HCT116 (cell line): Measurements from ENCODE around the gene HRK. TPM values are rescaled to one million over a fixed set of nuclear protein-coding genes. Genes with fewer than 3 reads are reported as not detected.

ENCODE experiments used
- ATAC-seq: fragments of 200-7000 bp; cut with Tn5 transposase; 2 replicates; pipeline ENCODE4 v1.9.1; 2020; ENCODE audit warnings: mild to moderate bottlenecking, moderate library complexity
- BruUV-seq: library from RNA; stranded (reverse); fragments of 400-500 nt; replicated peaks from 2 replicates; lab custom pipeline; 2021; lab: Mats Ljungman, UMichigan
- CTCF ChIA-PET: fragments of 300-600 bp; sonication (Branson Sonifier 250); formaldehyde crosslinking; loops from one replicate; lab custom pipeline; 2021; ENCODE audit warnings: antibody characterized with exemption; lab: Charles Lee
- POLR2A ChIA-PET: fragments of 300-600, 350-600 bp; sonication (Branson Sonifier 250); formaldehyde crosslinking; loops from one replicate; lab custom pipeline; 2021; ENCODE audit warnings: antibody characterized with exemption; lab: Charles Lee
- RAD21 ChIA-PET, 2 experiments: fragments of 300-600 bp; sonication (Branson Sonifier 250); formaldehyde crosslinking; loops; one replicate each; lab custom pipeline; 2023; ENCODE audit warnings: low total read pairs in 2 of 2; ENCODE audit not compliant: uncharacterized antibody in 2 of 2, unreplicated experiment in 2 of 2, low non-redundant PET in 1 of 2; lab: Charles Lee
- DNase-seq: peaks from one replicate; pipeline ENCODE4 v3.0.0-alpha.2; 2010; ENCODE audit warnings: low read depth, low spot score
- H2AFZ ChIP-seq: fragments of 200-600 bp; shearing (Covaris generic), sonication (generic); 2 replicates; pipeline ENCODE4 v1.6.1; 2017; ENCODE audit warnings: low read depth, mixed run types, mixed read lengths, antibody characterized with exemption, low read length; ENCODE audit not compliant: poor library complexity, severe bottlenecking
- H3K27ac ChIP-seq: 2 replicates; pipeline ENCODE4 v1.5.1; 2012; ENCODE audit warnings: low read depth, low read length
- H3K27me3 ChIP-seq: fragments of 200-600 bp; sonication (generic); 2 replicates; pipeline ENCODE4 v1.6.1; 2016; ENCODE audit warnings: mixed run types, low read length, mixed read lengths; ENCODE audit not compliant: insufficient read depth
- H3K36me3 ChIP-seq, 2 experiments: fragments of 200-500 bp in 1 of 2; fragments of 200-600 bp in 1 of 2; sonication (Bioruptor generic) in 1 of 2; sonication (generic) in 1 of 2; 2 replicates each; pipeline versions ENCODE4 v1.5.1 to v1.6.1; 2014 to 2016; ENCODE audit warnings: low read length in 2 of 2, inconsistent platforms in 1 of 2, mixed read lengths in 1 of 2, mixed run types in 1 of 2; ENCODE audit not compliant: insufficient read depth in 2 of 2, control insufficient read depth in 1 of 2
- H3K4me1 ChIP-seq, 2 experiments: fragments of 200-600 bp in 1 of 2; sonication (generic) in 1 of 2; 2 replicates each; pipeline versions ENCODE4 v1.5.1 to v1.6.1; 2012 to 2017; ENCODE audit warnings: low read length in 2 of 2, inconsistent platforms in 1 of 2, mild to moderate bottlenecking in 1 of 2, mixed read lengths in 1 of 2, mixed run types in 1 of 2, moderate library complexity in 1 of 2; ENCODE audit not compliant: insufficient read depth in 2 of 2, control insufficient read depth in 1 of 2
- H3K4me2 ChIP-seq: fragments of 200-600 bp; sonication (generic); 2 replicates; pipeline ENCODE4 v1.6.1; 2017; ENCODE audit warnings: mixed run types, low read length, mixed read lengths
- H3K4me3 ChIP-seq, 2 experiments: fragments of 200-600 bp in 1 of 2; sonication (generic) in 1 of 2; replicated peaks in 1 of 2; 2 replicates each; pipeline ENCODE4 v1.5.1; 2011 to 2016; ENCODE audit warnings: low read length in 2 of 2, control low read depth in 1 of 2, low read depth in 1 of 2, mild to moderate bottlenecking in 1 of 2, mixed read lengths in 1 of 2, mixed run types in 1 of 2
- H3K79me2 ChIP-seq: fragments of 200-600 bp; sonication (generic); 2 replicates; pipeline ENCODE4 v1.6.1; 2017; ENCODE audit warnings: mild to moderate bottlenecking, mixed run types, low read length, moderate library complexity, mixed read lengths; ENCODE audit not compliant: insufficient read depth
- H3K9ac ChIP-seq: fragments of 200-600 bp; sonication (generic); 2 replicates; pipeline ENCODE4 v1.6.1; 2016; ENCODE audit warnings: low read length, mixed read lengths
- H3K9me2 ChIP-seq: fragments of 200-600 bp; sonication (generic), shearing (Covaris generic); 2 replicates; pipeline ENCODE4 v1.6.1; 2017; ENCODE audit warnings: mixed run types, mild to moderate bottlenecking, moderate library complexity; ENCODE audit not compliant: insufficient read depth
- H3K9me3 ChIP-seq, 2 experiments: fragments of 200-500 bp in 1 of 2; fragments of 200-600 bp in 1 of 2; sonication (Bioruptor generic) in 1 of 2; sonication (generic) in 1 of 2; 2 replicates each; pipeline ENCODE4 v1.6.1; 2014 to 2017; ENCODE audit warnings: low read length in 2 of 2, mixed read lengths in 2 of 2, inconsistent platforms in 1 of 2, low read depth in 1 of 2, mild to moderate bottlenecking in 1 of 2, mixed run types in 1 of 2, moderate library complexity in 1 of 2; ENCODE audit not compliant: control insufficient read depth in 1 of 2, insufficient read depth in 1 of 2
- H4K20me1 ChIP-seq: fragments of 200-600 bp; sonication (generic), shearing (Covaris generic); 2 replicates; pipeline ENCODE4 v1.6.1; 2017; ENCODE audit warnings: mixed run types, mild to moderate bottlenecking, moderate library complexity; ENCODE audit not compliant: insufficient read depth
- EZH2 ChIP-seq: fragments of 200-600 bp; sonication (generic); IDR thresholded peaks from 2 replicates; pipeline ENCODE4 v1.6.1; 2017; ENCODE audit warnings: antibody characterized with exemption, mixed run types
- FOSL1 ChIP-seq: IDR thresholded peaks from 2 replicates; pipeline ENCODE4 v1.6.1; 2012; ENCODE audit warnings: low read depth
- POLR2A ChIP-seq: IDR thresholded peaks from 2 replicates; pipeline ENCODE4 v1.7.0; 2011; ENCODE audit warnings: borderline replicate concordance; ENCODE audit not compliant: insufficient read depth, insufficient read length; ENCODE audit errors: extremely low read depth
- POLR2AphosphoS5 ChIP-seq: IDR thresholded peaks from 2 replicates; pipeline ENCODE4 v1.6.1; 2011; ENCODE audit warnings: mild to moderate bottlenecking, low read depth, low read length, moderate library complexity
- SIN3A ChIP-seq: IDR thresholded peaks from 2 replicates; pipeline ENCODE4 v1.6.1; 2012; ENCODE audit warnings: low read depth
- intact Hi-C: fragments of 100-400 bp; cut with micrococcal nuclease; formaldehyde crosslinking; loops from 2 replicates; pipeline ENCODE4 v1.10.0; 2022
- total RNA-seq: library from RNA; stranded (reverse); gene quantifications from one replicate; pipeline ENCODE4 v1.2.1, GENCODE V29; 2021; ENCODE audit not compliant: unreplicated experiment
- TF ChIP-seq, protein P1 (sequence below): IDR thresholded peaks from 2 replicates; pipeline ENCODE4 v1.6.1; 2012
- TF ChIP-seq, protein P2 (sequence below): IDR thresholded peaks from 2 replicates; pipeline ENCODE4 v1.6.1; 2012
- TF ChIP-seq, protein P3 (sequence below), 3 experiments: fragments of 200-600 bp in 1 of 3; sonication (generic) in 1 of 3; IDR thresholded peaks in 2 of 3; conservative IDR thresholded peaks in 1 of 3; 2 replicates each; pipeline ENCODE4 v1.5.1; 2012 to 2017; ENCODE audit warnings: low read depth in 2 of 3, low read length in 2 of 3, antibody characterized with exemption in 1 of 3, borderline replicate concordance in 1 of 3, control low read depth in 1 of 3, mild to moderate bottlenecking in 1 of 3, mixed read lengths in 1 of 3, mixed run types in 1 of 3, moderate library complexity in 1 of 3; ENCODE audit not compliant: insufficient read depth in 1 of 3

Gene HRK
- total RNA-seq, 1 experiment from 2014 or later, result 4.3 TPM

DNA sequence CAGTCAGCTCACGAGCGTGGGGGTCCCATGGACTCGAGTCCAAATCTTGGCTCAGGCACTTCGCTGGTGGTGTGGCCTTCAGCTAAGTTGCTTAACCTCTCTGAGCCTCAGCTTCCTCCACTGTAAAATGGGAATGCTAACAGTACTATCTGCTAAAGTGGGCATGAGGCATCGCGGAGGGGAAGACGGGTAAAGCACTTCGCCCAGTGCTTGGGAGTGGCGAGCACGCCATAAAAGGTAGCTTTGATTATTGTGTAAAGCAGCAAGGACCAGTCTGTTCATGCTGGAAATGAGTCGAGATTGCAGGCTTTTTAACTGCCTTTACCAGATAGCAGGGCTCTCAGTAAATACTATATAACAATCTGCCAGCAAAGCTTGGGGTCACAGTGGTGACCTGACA lies 24.5 kb downstream of the HRK start:
- Histone ChIP-seq H3K36me3 (no peaks in the 10 kb centered on the region), H3K9ac (no peak overlapping the region), H3K4me1 (peaks cover 8 to 10% of the 10 kb centered on the region in 2 experiments; a peak in 3 of 4 replicates), H3K9me3 (no peaks in the 10 kb centered on the region), H3K27me3 (no peaks in the 10 kb centered on the region), H4K20me1 (no peaks in the 10 kb centered on the region), H2AFZ (no peak overlapping the region), H3K9me2 (no peaks in the 10 kb centered on the region), H3K27ac (no peak overlapping the region), H3K4me3 (no peak overlapping the region), H3K79me2 (no peaks in the 10 kb centered on the region), H3K4me2 (no peak overlapping the region)
- TF ChIP-seq FOSL1, result no peak
- no peak for TF ChIP-seq POLR2A
- TF ChIP-seq, protein P1, sequence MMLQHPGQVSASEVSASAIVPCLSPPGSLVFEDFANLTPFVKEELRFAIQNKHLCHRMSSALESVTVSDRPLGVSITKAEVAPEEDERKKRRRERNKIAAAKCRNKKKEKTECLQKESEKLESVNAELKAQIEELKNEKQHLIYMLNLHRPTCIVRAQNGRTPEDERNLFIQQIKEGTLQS, result no peak
- no peak for TF ChIP-seq EZH2
- no peak for TF ChIP-seq POLR2AphosphoS5
- TF ChIP-seq, protein P2, sequence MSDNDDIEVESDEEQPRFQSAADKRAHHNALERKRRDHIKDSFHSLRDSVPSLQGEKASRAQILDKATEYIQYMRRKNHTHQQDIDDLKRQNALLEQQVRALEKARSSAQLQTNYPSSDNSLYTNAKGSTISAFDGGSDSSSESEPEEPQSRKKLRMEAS, result no peak
- TF ChIP-seq, protein P3, sequence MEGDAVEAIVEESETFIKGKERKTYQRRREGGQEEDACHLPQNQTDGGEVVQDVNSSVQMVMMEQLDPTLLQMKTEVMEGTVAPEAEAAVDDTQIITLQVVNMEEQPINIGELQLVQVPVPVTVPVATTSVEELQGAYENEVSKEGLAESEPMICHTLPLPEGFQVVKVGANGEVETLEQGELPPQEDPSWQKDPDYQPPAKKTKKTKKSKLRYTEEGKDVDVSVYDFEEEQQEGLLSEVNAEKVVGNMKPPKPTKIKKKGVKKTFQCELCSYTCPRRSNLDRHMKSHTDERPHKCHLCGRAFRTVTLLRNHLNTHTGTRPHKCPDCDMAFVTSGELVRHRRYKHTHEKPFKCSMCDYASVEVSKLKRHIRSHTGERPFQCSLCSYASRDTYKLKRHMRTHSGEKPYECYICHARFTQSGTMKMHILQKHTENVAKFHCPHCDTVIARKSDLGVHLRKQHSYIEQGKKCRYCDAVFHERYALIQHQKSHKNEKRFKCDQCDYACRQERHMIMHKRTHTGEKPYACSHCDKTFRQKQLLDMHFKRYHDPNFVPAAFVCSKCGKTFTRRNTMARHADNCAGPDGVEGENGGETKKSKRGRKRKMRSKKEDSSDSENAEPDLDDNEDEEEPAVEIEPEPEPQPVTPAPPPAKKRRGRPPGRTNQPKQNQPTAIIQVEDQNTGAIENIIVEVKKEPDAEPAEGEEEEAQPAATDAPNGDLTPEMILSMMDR (IDR thresholded peaks at IDR 0.05 in 2 of 3, conservative IDR thresholded peaks at IDR 0.05 in 1 of 3; ENCODE audit: borderline replicate concordance in 1 of 3, insufficient read depth in 1 of 3, low read depth in 2 of 3, low read length in 2 of 3), result no peak
- no peak for TF ChIP-seq SIN3A
- ChIA-PET POLR2A (no interaction called here), RAD21 (no interaction called here), CTCF (no interaction called here)
- intact Hi-C loops, result no loop called here
- DNase-seq, result no peak
- ATAC-seq, result no peak
- no TSS peak for BruUV-seq
